VCaP (cell line): ENCODE measurements around the gene IFT172.
A peak's percentile ranks its signal among the peaks of the same experiment; 100 is the strongest.

Source experiments
- H3K27ac ChIP-seq: fragments of 450-650 bp; 2 replicates; pipeline ENCODE4 v1.5.1; 2017
- TF ChIP-seq, protein P1 (sequence below): fragments of 450-650 bp; conservative IDR thresholded peaks from 2 replicates; pipeline ENCODE4 v1.5.1; 2017; ENCODE audit warnings: mild to moderate bottlenecking, moderate library complexity

Gene IFT172

DNA sequence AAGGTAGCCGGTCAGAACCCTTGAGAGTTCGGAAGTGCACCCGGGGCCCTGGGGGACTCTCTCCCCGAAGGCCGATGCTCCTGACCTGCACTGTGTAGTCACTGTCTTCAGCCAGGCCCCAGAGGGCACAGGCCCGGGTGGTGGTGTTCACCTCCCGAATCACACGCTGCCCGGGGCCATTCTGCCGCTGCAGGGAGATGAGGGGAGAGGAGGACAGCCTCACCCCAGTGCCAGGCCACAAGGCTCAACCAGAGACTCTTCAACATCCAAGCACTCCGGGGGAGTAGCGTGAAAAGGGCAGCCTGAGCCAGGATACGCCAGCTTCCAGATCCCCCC lies 4.4 kb upstream of the IFT172 start:
- no peak overlapping the region for H3K27ac ChIP-seq

DNA sequence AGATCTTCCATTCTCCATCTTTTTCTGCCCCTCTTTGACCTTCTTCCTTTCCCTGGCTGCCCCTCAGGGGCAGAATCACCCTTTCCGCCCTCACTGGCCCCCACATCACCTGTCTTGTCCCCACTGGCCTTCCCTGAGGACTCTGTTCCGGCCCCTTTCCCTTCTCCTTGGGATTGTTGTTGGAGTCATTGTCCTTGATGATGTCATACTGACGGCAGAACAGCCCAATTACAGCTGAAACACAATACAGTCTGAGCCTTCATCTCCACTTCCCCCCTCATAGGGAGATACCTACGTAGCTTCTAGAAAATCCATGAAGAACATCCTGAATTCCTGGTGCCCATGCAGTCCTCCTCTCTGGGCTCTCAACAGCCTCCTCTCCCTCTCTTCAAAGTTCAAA lies 3.0 kb upstream of the IFT172 start:
- no peak overlapping the region for H3K27ac ChIP-seq

More for the DNA sequence above, 4.4 kb upstream of the IFT172 start:
- TF ChIP-seq, protein P1, sequence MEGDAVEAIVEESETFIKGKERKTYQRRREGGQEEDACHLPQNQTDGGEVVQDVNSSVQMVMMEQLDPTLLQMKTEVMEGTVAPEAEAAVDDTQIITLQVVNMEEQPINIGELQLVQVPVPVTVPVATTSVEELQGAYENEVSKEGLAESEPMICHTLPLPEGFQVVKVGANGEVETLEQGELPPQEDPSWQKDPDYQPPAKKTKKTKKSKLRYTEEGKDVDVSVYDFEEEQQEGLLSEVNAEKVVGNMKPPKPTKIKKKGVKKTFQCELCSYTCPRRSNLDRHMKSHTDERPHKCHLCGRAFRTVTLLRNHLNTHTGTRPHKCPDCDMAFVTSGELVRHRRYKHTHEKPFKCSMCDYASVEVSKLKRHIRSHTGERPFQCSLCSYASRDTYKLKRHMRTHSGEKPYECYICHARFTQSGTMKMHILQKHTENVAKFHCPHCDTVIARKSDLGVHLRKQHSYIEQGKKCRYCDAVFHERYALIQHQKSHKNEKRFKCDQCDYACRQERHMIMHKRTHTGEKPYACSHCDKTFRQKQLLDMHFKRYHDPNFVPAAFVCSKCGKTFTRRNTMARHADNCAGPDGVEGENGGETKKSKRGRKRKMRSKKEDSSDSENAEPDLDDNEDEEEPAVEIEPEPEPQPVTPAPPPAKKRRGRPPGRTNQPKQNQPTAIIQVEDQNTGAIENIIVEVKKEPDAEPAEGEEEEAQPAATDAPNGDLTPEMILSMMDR, result no peak

DNA sequence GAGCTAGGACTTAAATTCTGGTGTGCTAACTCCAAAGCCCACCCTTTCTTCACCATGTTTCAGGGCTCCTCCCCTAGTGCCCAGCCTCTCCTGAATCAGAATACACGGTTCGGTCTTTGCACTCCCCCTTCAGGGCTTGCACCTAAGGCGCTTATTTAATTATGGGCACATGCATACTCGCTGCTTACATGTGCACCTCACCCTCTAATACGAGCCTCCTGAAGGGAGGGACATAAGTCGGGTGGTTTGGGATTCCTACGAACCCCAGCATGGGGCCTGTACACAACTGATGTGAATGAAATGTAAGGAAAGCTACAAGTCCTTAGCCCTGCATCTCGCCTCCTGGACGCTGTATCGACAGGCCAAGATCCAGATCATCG lies 435 bp downstream of the IFT172 start:
- peak overlapping the region; percentile 71 for H3K27ac ChIP-seq
- TF ChIP-seq, protein P1, result no peak

More for the DNA sequence above, 3.0 kb upstream of the IFT172 start:
- TF ChIP-seq, protein P1, result no peak

DNA sequence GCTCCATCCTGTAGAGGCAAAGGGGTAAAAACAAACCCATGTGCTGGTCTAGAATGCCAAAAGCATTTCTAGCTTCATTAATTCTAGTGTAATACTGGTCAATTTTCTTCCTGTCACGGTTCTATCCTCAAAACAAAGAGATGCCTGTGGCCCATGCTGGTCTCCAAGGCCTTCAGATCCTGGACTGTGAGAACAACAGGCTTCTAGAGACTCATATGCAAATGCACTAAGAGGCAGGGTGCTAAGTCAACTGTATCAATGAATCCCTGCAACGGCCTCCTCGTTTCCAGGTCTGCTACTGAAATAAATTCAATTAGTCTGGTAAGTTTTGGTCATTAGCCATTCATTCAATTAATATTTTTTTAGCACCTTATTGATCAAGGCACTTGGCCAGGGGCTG lies 4.0 kb downstream of the IFT172 start:
- TF ChIP-seq, protein P1, result no peak
- H3K27ac ChIP-seq, result no peak overlapping the region

DNA sequence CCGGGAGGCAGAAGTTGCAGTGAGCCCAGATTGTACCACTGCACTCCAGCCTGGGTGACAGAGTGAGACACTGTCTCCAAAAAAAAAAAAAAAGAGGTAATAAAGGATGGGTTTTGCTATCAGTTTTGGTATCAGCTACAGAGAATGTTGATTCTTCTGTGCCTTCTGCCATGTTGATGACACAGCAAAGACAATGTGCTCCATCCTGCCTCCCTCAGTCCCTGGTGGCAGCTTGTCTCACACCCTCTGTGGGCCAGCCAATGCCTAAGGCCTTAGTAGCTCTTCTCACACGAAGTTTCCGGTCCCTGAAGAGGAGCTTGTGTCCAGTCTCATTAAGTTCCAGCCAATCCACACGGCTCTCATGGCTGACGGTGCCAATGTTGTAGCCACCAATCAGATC lies 17.6 kb downstream of the IFT172 start:
- no peak overlapping the region for H3K27ac ChIP-seq
- TF ChIP-seq, protein P1, result no peak

DNA sequence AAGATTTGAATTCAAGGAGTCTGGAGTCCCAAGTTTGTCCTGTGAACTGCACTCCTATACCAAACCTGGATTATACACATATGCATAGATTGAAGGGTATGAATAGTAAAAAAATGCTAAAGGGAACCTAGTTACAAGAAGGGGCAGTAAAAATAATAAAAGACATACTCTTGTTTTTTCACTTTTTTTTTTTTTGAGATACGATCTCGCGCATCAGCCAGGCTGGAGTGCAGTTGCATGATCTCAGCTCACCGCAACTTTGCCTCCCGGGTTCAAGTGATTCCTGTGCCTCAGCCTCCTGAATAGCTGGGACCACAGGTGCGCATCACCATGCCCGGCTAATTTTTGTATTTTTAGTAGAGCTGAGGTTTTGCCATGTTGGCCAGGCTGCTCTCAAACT lies 25.1 kb downstream of the IFT172 start:
- TF ChIP-seq, protein P1, result no peak
- no peak overlapping the region for H3K27ac ChIP-seq

DNA sequence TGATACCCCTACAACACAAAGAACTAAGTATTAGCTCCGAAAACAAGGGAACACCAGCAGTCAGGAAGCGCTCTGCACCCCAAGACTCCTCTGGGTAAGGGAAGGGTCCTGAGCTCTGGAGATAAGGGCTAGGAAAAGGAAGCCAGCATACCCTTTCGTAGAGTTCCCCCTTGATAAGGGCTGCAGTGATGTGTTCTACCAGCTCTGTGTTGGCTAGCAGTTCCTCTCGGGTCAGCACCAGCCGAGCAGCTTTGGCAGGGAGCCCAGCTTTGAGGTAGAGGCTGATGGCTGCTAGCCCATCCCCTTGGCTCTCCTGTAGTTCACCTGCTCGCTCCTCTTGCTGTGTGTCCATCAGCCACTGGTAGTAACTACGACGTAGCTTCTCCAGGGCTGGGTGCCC lies 28.4 kb downstream of the IFT172 start:
- TF ChIP-seq, protein P1, result no peak
- H3K27ac ChIP-seq, result no peak overlapping the region

DNA sequence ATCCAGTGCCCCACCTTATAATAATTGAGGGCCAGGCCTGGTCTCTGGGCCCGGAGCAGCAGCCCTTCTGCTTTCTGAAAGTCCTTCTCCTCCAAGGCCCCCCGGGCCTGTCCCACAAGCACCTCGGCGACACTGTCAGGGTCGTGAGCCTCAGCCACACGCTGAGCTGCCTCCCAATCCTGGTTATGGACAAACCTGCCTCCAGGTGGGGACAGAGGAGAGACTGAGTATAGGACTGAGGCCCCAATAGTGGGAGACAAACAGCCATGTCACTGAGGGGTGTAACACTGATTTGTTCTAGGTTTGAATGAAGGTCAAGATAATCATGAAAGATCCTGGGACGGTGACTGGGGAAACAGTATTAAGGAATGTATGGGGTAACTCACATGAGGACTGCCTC lies 35.6 kb downstream of the IFT172 start:
- no peak overlapping the region for H3K27ac ChIP-seq
- TF ChIP-seq, protein P1, result no peak
